SIG-M5 treated with dmso at 0.1 percent for 504 hours (cell line): ENCODE results near the gene UBE2J2.

Experiments used
- DNase-seq: peaks from one replicate; lab custom pipeline; 2025; ENCODE audit not compliant: unreplicated experiment; lab: John Stamatoyannopoulos, UW

Gene UBE2J2

DNA sequence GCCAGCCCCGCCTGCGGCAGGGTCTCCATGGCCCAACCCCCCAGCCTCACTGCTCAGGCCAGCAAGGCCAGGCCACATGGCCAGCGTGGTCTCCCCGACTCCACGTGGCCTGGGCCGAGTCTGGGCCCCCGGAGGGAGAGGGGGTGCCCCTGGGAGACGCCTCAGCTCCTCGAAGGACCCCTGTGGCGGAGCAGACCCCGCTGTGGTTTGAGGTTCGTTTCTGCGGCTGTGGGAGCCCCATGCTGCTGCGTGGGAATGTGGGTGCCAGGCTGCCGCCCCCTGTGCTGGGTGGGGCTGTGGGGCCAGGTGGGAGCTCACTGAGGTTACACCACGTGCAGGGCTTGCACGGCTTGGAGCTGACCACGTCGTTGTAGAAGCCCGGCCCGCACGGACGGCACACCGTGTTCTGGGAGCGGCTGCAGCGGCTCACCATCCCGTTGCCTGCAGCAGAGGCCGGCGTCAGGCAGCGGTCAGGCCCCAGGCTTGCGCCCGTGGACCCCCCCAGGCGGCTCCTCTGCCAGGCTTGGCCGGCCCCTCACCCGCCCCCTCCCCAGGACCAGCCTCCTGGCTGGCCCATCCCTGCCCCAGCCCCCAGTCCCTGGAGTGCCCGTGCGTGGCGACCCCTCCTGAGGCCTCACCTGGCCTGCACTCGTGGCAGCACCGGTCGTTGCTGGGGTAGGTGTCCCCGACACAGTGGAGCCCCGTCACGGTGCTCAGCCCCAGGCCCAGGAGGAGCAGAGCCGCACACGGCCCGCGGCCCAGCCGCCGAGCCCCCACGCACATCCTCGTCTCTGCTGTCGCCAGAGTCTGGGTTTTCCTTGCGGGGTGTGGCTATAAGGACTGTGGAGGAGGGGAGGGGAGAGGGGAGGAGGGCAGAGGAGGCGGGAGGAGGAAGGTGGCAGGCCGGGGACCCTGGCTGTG lies 60.0 kb downstream of the UBE2J2 start, which contains the start of gene TNFRSF4:
TSS of gene TNFRSF4 (minus strand) at position 809 of the 921 bp plus-strand sequence. CDS start at position 783, 26 bp downstream.
- DNase-seq = no peak

DNA sequence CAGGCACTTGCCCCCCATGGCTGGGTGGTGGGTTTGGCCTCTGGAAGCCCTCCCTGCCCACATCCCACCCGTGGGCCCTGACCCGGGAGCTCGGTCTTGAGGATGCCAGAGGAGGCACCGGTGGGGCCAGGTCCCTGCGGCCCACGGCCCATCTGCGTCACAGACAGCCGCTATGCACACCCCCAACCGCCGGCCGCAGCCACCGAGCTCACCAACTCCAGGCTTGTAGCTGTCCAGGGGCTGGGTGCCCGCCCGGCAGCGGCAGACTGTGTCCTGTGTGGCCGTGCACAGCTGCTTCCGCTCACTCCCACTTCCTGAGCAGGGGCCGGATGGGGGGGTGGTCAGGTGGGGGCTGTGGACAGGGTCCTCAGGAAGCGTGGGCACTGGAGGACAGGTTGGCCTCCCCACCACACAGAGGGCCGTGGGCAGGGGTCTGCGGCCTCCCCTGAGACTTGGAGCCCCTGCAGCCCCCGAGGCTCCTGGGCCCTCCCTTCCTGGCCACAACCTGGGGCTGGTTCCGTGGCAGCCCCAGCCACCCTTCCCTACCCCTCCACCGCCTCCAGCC lies 60.8 kb downstream of the UBE2J2 start:
- DNase-seq = no peak

DNA sequence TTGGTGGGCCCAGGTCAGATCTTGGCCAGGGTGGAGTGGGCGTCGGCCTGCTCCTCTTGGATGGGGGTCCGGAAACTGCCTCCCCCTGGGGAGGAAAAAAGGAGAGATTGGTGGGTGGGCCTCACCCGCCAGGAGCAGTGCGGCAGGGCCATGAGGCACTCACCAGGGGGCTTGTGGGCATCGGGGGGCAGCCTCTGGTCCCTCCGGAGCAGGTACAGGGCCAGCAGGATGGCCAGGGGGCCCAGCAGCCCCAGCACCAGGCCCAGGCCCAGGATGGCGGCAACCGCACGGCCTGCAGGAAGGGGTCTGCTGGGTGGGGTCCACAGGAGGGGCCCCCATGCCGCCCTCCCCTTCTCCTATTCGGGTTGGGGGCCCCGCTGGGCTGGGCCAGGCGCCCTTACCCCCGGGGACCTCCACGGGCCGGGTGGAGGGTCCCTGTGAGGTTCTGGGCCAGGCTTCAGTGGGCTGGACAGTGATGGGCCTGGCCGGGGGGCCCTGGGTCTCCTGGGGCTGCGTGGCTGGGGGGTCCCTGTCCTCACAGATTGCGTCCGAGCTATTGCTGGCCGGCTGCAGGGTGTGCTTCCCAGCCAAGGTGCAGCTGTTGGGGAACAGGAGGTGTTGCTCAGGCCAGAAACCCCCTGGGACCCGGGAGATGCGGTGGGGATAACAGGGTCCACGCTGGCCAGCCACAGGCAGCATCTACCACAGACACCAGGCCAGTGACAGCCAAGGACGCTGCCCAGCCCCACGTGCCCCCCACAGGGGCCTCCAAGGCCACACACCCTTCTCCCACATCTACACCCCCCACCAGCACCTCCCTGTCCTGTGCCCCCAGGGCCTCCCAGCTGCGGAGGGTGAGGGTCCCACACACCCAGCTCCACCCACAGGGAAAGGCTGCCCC lies 61.9 kb downstream of the UBE2J2 start:
- DNase-seq = no peak

DNA sequence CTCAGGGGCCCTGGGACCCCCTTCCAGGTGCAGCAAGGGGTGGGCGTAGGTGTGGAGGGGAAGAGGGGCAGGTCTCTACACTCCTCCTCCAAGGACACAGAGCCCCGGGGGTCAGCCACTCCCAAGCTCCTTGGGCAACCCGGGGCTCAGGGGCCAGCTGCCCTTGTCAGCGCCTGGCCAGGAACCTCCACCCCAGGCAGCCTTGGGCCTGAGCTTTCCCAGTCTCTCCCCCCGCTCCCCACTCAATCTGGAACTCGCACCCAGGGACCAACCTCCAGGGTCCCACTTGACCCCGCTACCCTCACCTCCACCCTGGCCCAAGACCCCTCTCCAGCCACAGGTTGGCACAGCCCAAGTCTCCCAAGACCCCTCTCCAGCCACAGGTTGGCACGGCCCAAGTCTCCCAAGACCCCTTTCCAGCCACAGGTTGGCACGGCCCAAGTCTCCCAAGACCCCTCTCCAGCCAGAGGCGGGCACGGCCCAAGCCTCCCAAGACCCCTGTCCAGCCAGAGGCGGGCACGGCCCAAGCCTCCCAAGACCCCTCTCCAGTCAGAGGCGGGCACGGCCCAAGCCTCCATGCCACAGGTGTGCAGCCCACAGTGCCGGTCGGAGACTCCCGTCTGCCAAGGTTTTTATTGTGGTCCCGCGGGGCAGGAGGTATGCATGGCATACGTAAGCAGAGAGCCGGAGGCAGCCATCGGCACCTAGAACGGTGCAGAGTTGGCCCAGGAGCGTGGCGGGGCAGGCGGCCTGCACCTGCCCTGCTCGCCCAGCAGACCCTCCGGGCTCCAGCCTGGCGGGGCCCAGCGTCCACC lies 62.7 kb downstream of the UBE2J2 start:
- no peak for DNase-seq

DNA sequence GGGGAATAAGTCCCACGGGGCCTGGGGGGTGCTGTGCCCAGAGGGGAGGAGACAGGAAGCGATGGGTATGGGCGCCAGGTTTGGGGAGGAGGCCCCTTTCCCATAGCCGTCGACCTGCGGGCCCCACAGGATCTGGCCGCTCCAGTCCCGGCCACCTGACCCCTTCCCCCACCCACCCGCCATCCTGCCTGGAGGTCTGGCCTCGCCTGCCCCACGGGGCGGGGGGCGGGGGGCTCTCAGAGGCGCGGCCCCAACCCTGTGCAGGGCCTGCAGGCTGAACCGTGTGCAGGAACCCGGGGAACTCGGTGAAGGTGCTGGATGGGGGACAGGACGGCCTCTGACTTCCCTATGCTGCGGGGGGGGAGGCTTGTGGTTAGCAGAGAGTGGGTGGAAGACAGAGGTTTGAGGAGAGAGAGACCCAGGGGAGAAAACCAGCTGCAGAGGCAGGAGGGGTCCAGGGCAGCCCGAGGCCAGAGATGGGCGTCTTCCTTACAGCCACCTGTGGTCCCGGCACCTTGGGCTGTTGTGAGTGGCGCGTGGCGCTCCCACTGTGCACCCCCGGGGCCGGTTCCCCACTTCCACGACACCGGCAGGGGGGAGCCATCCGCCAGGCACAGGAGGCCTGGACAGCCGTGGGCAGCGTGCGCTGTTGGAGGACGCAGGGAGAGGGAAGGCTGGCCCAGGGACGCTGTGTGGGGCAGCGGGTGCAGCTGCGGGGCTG lies 64.8 kb downstream of the UBE2J2 start:
- DNase-seq = peak; percentile 14

DNA sequence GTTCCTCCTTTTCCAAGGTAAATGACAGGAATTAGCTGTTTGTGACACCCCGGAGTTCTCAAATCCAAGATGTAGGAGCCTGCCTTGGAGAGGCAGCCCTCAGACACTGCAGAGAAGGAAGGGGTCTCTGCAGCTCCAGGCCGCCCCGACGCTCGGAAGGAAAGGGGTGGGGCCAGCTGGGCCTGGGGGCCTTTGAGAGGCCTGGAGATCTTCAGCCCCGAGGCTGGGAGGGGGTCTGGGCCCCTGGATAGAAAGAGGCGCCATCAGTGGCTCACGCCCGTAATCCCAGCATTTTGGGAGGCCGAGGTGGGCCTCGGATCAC lies 66.1 kb downstream of the UBE2J2 start:
- DNase-seq = no peak

DNA sequence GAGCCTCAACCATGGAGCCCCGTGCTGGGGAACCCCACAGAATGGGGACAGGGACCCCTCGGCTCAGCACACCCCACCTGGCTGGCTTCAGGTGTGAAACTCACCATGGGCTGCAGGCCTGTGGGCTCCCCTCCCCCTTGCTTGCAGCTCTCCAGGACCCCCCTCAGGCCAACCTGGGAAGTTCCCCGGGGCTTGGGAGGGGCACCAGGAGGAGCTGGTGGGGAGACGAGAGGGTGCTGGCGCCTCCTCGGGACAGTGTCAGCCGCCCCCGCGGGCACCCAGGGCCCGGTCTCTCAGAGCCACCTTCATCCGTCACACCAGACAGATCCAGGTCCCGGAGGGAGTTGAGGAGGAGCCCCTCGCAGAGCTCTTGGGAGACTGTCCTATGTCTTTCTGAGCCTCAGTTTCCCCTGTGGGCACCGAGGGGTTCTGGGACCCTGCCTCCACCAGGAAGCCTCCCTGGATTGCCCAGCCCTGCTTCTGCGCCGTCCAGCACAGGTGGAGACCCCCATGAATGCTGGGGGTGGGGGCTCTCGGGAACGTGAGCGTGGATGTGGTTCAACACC lies 66.6 kb downstream of the UBE2J2 start:
- DNase-seq = no peak

DNA sequence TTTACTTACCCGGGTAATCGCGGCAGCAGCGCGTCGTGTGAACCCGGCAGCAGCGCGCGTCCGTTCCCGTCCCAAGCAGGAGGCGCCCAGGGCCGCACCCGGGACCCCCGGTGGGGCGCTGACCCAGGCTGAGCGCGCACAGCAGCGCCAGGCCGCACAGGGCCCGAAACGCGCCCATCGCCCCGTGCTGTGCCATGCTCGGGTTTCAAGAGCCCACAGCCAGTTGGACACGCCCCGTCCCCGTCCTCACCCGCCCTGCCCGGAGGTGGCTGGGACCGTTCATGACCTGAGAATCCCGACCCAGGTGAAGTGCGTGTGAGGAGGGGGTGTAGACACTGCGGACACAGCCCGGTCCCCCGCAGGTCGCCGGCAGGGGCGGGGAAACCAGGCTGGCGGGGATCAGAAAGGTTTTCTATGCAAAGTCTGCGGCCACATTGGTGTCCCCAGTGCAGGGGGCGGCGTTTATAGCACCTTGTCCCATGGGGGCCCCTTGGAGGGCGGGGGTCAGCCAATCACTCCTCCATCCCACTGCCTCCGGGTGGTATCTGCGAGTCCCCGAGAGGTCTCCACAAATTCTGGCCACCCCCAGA lies 67.2 kb downstream of the UBE2J2 start, which contains the start of gene TNFRSF18:
TSS of gene TNFRSF18 (minus strand) at position 217 of the 590 bp plus-strand sequence. CDS start at position 196, 21 bp downstream.
- no peak for DNase-seq

DNA sequence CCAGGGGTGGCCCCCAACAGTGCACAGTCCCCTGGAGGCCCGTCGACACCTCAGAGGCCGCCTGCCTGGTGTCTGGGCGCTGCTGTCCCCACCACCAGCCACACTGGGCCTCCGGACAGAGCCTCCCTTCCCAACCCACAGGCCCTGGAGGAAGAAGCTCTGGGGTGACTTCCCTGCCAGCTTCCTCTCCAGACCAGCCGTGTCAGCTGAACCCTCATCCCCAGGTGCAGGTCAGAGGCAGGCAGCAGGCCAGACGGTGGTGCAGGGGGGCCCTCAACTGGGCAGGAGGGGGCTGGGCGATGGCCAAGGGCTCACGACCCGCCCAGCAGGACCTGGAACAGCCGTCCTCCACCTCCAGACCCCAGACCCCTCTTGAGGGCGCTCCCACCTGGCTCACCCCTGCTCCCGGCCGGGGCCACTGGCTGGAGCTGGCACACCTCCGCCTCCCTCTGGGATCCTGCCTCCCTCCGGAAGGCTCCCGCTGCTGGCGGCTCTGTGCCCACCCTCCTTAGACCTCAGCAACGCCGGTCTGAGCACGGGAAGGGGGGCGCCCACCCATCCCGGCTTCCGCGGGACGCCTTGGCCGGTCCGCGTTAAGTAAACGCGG lies 67.8 kb downstream of the UBE2J2 start:
- no peak for DNase-seq

DNA sequence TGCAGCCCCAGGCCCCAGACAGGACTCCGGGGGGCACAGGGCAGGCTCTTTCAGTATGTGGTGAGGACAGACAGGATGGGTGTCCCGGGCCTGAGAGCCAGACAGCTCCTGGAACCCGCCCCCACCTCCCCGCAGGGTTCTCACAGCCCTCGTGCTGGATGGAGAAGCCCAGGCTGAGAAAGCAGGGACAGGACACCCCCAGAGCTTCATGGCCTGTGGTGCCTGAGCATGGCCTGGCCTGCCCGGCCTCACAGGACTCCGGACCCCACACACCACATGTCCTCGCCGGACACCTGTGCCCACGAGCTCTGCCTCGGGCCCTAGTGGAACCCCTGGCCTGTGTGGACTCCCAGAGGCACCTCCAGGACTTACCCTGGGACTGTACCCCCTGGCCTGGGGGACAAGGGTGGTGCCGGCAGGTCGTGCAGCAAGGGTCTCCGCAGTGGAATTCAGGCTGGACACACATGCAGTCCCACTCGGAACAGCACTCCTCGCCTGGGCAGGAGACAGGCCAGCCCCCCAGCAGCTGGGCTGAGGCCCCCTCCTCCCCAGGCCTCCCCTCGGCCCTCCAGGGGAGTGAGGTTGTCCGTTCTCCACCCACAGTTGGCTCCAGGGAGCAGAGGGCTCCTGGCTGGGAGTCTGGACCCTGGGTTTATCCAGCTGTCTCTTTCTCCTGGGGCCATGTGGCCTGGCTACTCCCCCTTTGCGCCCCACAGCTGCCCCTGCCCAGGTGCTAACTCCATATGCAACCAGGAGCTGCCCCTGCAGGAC lies 68.5 kb downstream of the UBE2J2 start:
- no peak for DNase-seq

DNA sequence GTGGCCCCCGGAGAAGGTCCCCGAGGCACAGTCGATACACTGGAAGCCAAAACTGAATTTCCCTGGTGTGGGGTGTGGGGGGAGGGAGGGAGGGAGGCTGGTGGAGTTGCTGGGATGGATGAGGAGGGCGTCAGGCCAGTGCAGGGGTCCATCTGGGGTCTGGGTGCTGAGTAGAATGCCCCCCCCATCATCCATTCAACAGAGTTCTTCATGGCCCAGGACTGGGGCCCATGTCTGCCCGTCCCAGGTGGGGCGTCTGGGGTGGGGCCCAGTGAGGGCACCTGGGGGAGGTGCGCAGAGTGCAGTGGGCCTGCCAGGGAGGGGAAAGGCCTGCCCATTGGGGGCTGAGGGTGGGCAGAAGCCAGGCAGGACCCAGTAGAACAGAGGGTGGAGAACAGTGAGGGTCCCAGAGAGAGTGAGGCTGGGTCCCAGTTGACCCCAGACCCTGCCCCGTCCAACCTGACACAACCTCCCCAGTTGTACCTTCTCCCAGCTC lies 69.2 kb downstream of the UBE2J2 start:
- no peak for DNase-seq
